Endothelial cell of umbilical vein (primary cell): Measurements from ENCODE around the gene PPM1G. TPM values are rescaled to one million over a fixed set of nuclear protein-coding genes. Genes with fewer than 3 reads are reported as not detected.

Experiments
- BruUV-seq: library from RNA; stranded (reverse); fragments of 400-500 nt; replicated peaks from 2 replicates; lab custom pipeline; 2021; lab: Mats Ljungman, UMichigan
- CTCF ChIA-PET: fragments of 300-600, 350-600 bp; sonication (Branson Sonifier 250); formaldehyde crosslinking; loops from one replicate; lab custom pipeline; 2021; ENCODE audit warnings: antibody characterized with exemption, inconsistent platforms; lab: Charles Lee
- POLR2A ChIA-PET: fragments of 300-600, 350-600 bp; sonication (Branson Sonifier 250); formaldehyde crosslinking; loops from one replicate; lab custom pipeline; 2021; ENCODE audit warnings: antibody characterized with exemption, inconsistent platforms; lab: Charles Lee
- DNase-seq: peaks from one replicate; pipeline ENCODE4 v3.0.0-alpha.2; 2011; ENCODE audit warnings: low read depth, low spot score
- FAIRE-seq: peaks from 2 replicates; lab custom pipeline; 2011; peaks lifted over from hg19 to GRCh38; lab: Jason Lieb, UNC
- H2AFZ ChIP-seq: 2 replicates; pipeline ENCODE4 v1.6.0; 2012; ENCODE audit warnings: low read depth, low read length, control low read depth, inconsistent platforms
- H3K27ac ChIP-seq: 2 replicates; pipeline ENCODE4 v1.5.1; 2011; ENCODE audit warnings: low read depth, mild to moderate bottlenecking, control low read depth, low read length, moderate library complexity; ENCODE audit not compliant: insufficient read depth
- H3K27me3 ChIP-seq, 2 experiments: 2 replicates each; pipeline versions ENCODE4 v1.6.0 to v1.6.1; 2011; ENCODE audit warnings: low read length in 2 of 2, mixed read lengths in 1 of 2; ENCODE audit not compliant: control insufficient read depth in 2 of 2, insufficient read depth in 2 of 2
- H3K36me3 ChIP-seq, 2 experiments: 2 replicates in 1 of 2; 3 replicates in 1 of 2; pipeline ENCODE4 v1.5.1; 2011; ENCODE audit warnings: low read length in 2 of 2, mild to moderate bottlenecking in 1 of 2, moderate library complexity in 1 of 2; ENCODE audit not compliant: control insufficient read depth in 2 of 2, insufficient read depth in 2 of 2; ENCODE audit errors: extremely low read depth in 1 of 2
- H3K4me1 ChIP-seq: 3 replicates; pipeline ENCODE4 v1.5.1; 2011; ENCODE audit warnings: mild to moderate bottlenecking, low read length; ENCODE audit not compliant: control insufficient read depth, insufficient read depth; ENCODE audit errors: extremely low read depth
- H3K4me2 ChIP-seq: 2 replicates; pipeline ENCODE4 v1.6.1; 2011; ENCODE audit warnings: low read length, control low read depth, mixed read lengths; ENCODE audit not compliant: insufficient read depth
- H3K4me3 ChIP-seq, 3 experiments: fragments of 200-600 bp in 1 of 3; sonication (generic), shearing (Covaris generic) in 1 of 3; replicated peaks in 1 of 3; 2 replicates each; pipeline ENCODE4 v1.5.1; 2011 to 2016; ENCODE audit warnings: control low read depth in 3 of 3, low read length in 3 of 3, mild to moderate bottlenecking in 2 of 3, inconsistent platforms in 1 of 3, low read depth in 1 of 3, moderate library complexity in 1 of 3; ENCODE audit not compliant: insufficient read depth in 1 of 3
- H3K79me2 ChIP-seq: 2 replicates; pipeline ENCODE4 v1.6.0; 2012; ENCODE audit warnings: low read length, inconsistent platforms; ENCODE audit not compliant: control insufficient read depth, insufficient read depth
- H3K9ac ChIP-seq: replicated peaks from 2 replicates; pipeline ENCODE3; 2011; ENCODE audit warnings: low read length, control low read depth; ENCODE audit not compliant: insufficient read depth; ENCODE audit errors: extremely low read depth
- H3K9me1 ChIP-seq: replicated peaks from 3 replicates; pipeline ENCODE4 v1.6.0; 2011; ENCODE audit warnings: mild to moderate bottlenecking, low read length; ENCODE audit not compliant: control insufficient read depth, insufficient read depth; ENCODE audit errors: extremely low read depth
- H3K9me3 ChIP-seq: replicated peaks from 2 replicates; pipeline ENCODE4 v1.5.1; 2012; ENCODE audit warnings: low read length, inconsistent platforms; ENCODE audit not compliant: control insufficient read depth, insufficient read depth
- H4K20me1 ChIP-seq: replicated peaks from 2 replicates; pipeline ENCODE3; 2011; ENCODE audit warnings: mild to moderate bottlenecking, low read length; ENCODE audit not compliant: control insufficient read depth, insufficient read depth; ENCODE audit errors: extremely low read depth
- CTCF ChIP-seq, 2 donors: IDR thresholded peaks; 1 replicate in 1 of 2; 2 replicates in 1 of 2; pipeline ENCODE4 v1.5.1; 2011; ENCODE audit warnings: low read length in 2 of 2, mild to moderate bottlenecking in 2 of 2, moderate library complexity in 2 of 2, control low read depth in 1 of 2, inconsistent platforms in 1 of 2, low read depth in 1 of 2; ENCODE audit not compliant: insufficient read depth in 1 of 2; ENCODE audit errors: extremely low read depth in 1 of 2
- EZH2 ChIP-seq: IDR thresholded peaks from 2 replicates; pipeline ENCODE4 v1.6.1; 2012; ENCODE audit warnings: borderline replicate concordance, low read depth, mild to moderate bottlenecking, moderate library complexity, low read length, inconsistent platforms; ENCODE audit not compliant: severe bottlenecking
- FOS ChIP-seq: IDR thresholded peaks from 2 replicates; pipeline ENCODE4 v1.6.1; 2011; ENCODE audit warnings: mild to moderate bottlenecking, low read length, moderate library complexity, borderline replicate concordance; ENCODE audit not compliant: insufficient read depth
- GATA2 ChIP-seq: IDR thresholded peaks from 2 replicates; pipeline ENCODE4 v1.7.0; 2011; ENCODE audit warnings: low read depth, mild to moderate bottlenecking, moderate library complexity, mixed read lengths, low read length; ENCODE audit not compliant: insufficient read length, insufficient read depth
- JUN ChIP-seq: IDR thresholded peaks from 2 replicates; pipeline ENCODE4 v1.6.1; 2011; ENCODE audit warnings: borderline replicate concordance, low read depth; ENCODE audit not compliant: insufficient read length, insufficient read depth
- MAX ChIP-seq: IDR thresholded peaks from 2 replicates; pipeline ENCODE4 v1.6.1; 2011; ENCODE audit not compliant: insufficient read depth, insufficient read length
- MYC ChIP-seq: IDR thresholded peaks from one replicate; pipeline ENCODE4 v1.6.1; 2011; ENCODE audit warnings: mild to moderate bottlenecking, low read depth, low read length
- POLR2A ChIP-seq: IDR thresholded peaks from 2 replicates; pipeline ENCODE4 v1.6.1; 2012; ENCODE audit warnings: low read depth, mild to moderate bottlenecking, control low read depth, low read length
- POLR2AphosphoS5 ChIP-seq: IDR thresholded peaks from 2 replicates; pipeline ENCODE4 v1.6.1; 2012; ENCODE audit warnings: low read depth, mild to moderate bottlenecking, control low read depth, low read length, moderate library complexity; ENCODE audit not compliant: insufficient read depth
- dilution Hi-C: fragments of 300-500 bp; cut with MboI; formaldehyde crosslinking; loops from one replicate; pipeline ENCODE4 v1.15.0; 2019; ENCODE audit warnings: low sequenced_read_pairs; ENCODE audit not compliant: extremely low pct_ligation_motif_present
- intact Hi-C: fragments of 100-400 bp; cut with micrococcal nuclease; formaldehyde crosslinking; loops from one replicate; pipeline ENCODE4 v1.10.0; 2022
- polyA plus RNA-seq, 4 experiments: library from polyadenylated mRNA; depleted of rRNA in 3 of 4; stranded (reverse) in 3 of 4; unstranded in 1 of 4; fragments of >200 nt; gene quantifications; 2 replicates each; pipeline versions ENCODE4 v1.2.1 to v1.2.3, GENCODE V29; 2011 to 2012; ENCODE audit warnings: missing spikeins in 1 of 4
- total RNA-seq: library from RNA; stranded (reverse); gene quantifications from 2 replicates; pipeline ENCODE4 v1.2.3, GENCODE V29; 2021

PPM1G gene
- total and polyA plus RNA-seq, 2 donors (not counting 3 experiments of a cell fraction or from before 2014, with no cell fraction given): 48.1 to 135 TPM

- H3K9me1 ChIP-seq: no peaks in the 10 kb centered on the region
- H3K27ac ChIP-seq: no peak overlapping the region
- dilution Hi-C loops: no loop called here
- H3K4me1 ChIP-seq: no peaks in the 10 kb centered on the region
- H3K9ac ChIP-seq: no peak overlapping the region
- H3K4me3 ChIP-seq: no peak overlapping the region
- POLR2A ChIA-PET: no interaction called here
- H4K20me1 ChIP-seq: no peaks in the 10 kb centered on the region
- intact Hi-C loops: no loop called here
- no peak for TF ChIP-seq POLR2A
- no peak for TF ChIP-seq CTCF (IDR thresholded peaks at IDR 0.05; ENCODE audit: extremely low read depth in 1 of 2, insufficient read depth in 1 of 2, low read depth in 1 of 2, low read length in 2 of 2)
- TF ChIP-seq MYC: no peak
- no peak for TF ChIP-seq POLR2AphosphoS5
- TF ChIP-seq FOS: no peak
- TF ChIP-seq JUN: no peak
- TF ChIP-seq MAX: no peak
- TF ChIP-seq GATA2: no peak
- no peak for TF ChIP-seq EZH2
- no peaks in the 10 kb centered on the region for H3K9me3 ChIP-seq
- no peak overlapping the region for H2AFZ ChIP-seq
- FAIRE-seq (no peak), DNase-seq (no peak)
- no TSS peak for BruUV-seq
- no peaks in the 10 kb centered on the region for H3K79me2 ChIP-seq
- no peaks in the 10 kb centered on the region for H3K27me3 ChIP-seq
- H3K4me2 ChIP-seq: no peak overlapping the region
- CTCF ChIA-PET: interaction anchor here (1.1 to 1.6 kb wide), 2 partner anchors 10 to 19 kb away, joined by 3 to 5 read pairs; no protein-coding TSS in a partner anchor
- H3K36me3 ChIP-seq: peaks cover 7 to 27% of the 10 kb centered on the region in 2 experiments
Observed at GRCh38 chr2:27448381-27448780, 39.0 kb upstream of the PPM1G start.
